Measurements from ENCODE around the gene C5orf34.

Gene C5orf34

DNA sequence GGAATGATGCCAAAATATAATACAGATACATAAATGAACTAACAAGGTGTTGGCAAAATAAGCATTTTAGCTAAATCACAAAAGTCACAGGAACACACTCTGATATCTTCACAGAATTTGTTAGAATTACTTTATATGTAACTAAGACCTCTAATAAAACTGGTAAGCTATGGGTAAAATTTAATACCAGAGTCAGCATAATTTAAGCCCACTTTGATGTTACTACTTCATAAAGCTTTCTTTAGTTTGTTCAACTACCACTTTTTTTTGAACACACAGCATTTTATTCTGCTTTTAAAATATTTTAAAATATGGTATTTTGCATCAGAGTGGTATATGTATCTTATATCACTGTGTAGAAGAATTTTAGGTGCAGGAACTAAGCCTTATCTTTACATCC is 22.0 kb upstream of the C5orf34 start:
- Histone ChIP-seq H2BK15ac (ENCODE audit: low read length) (no peak overlapping the region), H2BK120ac (ENCODE audit: low read depth, low read length) (no peak overlapping the region), H2BK12ac (ENCODE audit: low read length) (no peak overlapping the region), H3K27ac (replicated peaks; ENCODE audit: low read length) (no peak overlapping the region), H3K9ac (ENCODE audit: low read depth, low read length, poor library complexity) (no peak overlapping the region), H3K4me3 (ENCODE audit: low read length in 2 of 2) (no peak overlapping the region), H3K23ac (ENCODE audit: low read depth, low read length, poor library complexity) (no peak overlapping the region), H3K36me3 (replicated peaks in 1 of 2; ENCODE audit: control insufficient read depth in 2 of 2, insufficient read depth in 2 of 2, low read length in 2 of 2) (peaks cover 22 to 98% of the 10 kb centered on the region in 2 donors), H4K8ac (ENCODE audit: low read depth, low read length) (no peak overlapping the region), H2AK5ac (ENCODE audit: low read depth, low read length) (no peak overlapping the region), H3K27me3 (ENCODE audit: control insufficient read depth in 3 of 3, insufficient read depth in 3 of 3, low read depth in 1 of 3, low read length in 3 of 3) (no peaks in the 10 kb centered on the region), H3K18ac (ENCODE audit: low read length) (no peak overlapping the region), H3K4ac (ENCODE audit: low read length) (no peak overlapping the region), H3K9me3 (replicated peaks in 1 of 2; ENCODE audit: control insufficient read depth in 2 of 2, insufficient read depth in 1 of 2, low read depth in 1 of 2, low read length in 2 of 2) (peaks cover 0 to 3% of the 10 kb centered on the region in 2 donors), H3K79me1 (ENCODE audit: low read depth, low read length) (no peaks in the 10 kb centered on the region), H3K4me2 (ENCODE audit: insufficient read depth, low read length, poor library complexity, severe bottlenecking) (no peak overlapping the region), H3K4me1 (ENCODE audit: control insufficient read depth in 2 of 2, insufficient read depth in 1 of 2, low read depth in 1 of 2, low read length in 2 of 2) (no peaks in the 10 kb centered on the region), H3K14ac (ENCODE audit: low read length) (no peak overlapping the region), H2BK5ac (ENCODE audit: low read length) (no peak overlapping the region), H4K91ac (ENCODE audit: low read depth, low read length, poor library complexity) (no peak overlapping the region), H2AFZ (ENCODE audit: low read length) (no peak overlapping the region)
- DNase-seq (ENCODE audit: low spot score), result no peak

DNA sequence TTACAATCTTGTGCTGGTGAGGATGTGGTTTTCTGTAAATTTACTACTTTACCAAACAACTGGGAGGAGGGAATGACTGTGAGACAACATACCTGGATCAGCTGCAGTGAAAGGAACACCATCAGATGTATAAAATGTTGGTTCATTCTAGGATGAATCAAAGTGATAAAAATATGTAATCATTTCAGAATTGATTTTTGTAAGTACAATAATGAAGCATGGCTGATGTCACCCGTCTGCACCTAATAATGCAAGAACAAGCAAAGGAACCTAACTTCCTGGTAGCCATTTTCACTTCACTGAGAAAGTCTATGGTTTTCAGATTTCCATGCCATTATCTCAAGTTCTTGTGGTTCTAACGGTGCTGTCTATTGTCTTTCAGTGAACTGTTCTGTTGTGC is 18.7 kb upstream of the C5orf34 start:
- Histone ChIP-seq H2BK15ac (ENCODE audit: low read length) (no peak overlapping the region), H3K79me1 (ENCODE audit: low read depth, low read length) (no peaks in the 10 kb centered on the region), H3K4ac (ENCODE audit: low read length) (no peak overlapping the region), H3K9ac (ENCODE audit: low read depth, low read length, poor library complexity) (no peak overlapping the region), H2AFZ (ENCODE audit: low read length) (no peak overlapping the region), H3K4me3 (ENCODE audit: low read length in 2 of 2) (no peak overlapping the region), H3K4me1 (ENCODE audit: control insufficient read depth in 2 of 2, insufficient read depth in 1 of 2, low read depth in 1 of 2, low read length in 2 of 2) (no peaks in the 10 kb centered on the region), H3K36me3 (replicated peaks in 1 of 2; ENCODE audit: control insufficient read depth in 2 of 2, insufficient read depth in 2 of 2, low read length in 2 of 2) (peaks cover 21 to 100% of the 10 kb centered on the region in 2 donors), H3K4me2 (ENCODE audit: insufficient read depth, low read length, poor library complexity, severe bottlenecking) (no peak overlapping the region), H4K8ac (ENCODE audit: low read depth, low read length) (no peak overlapping the region), H2BK5ac (ENCODE audit: low read length) (no peak overlapping the region), H3K9me3 (replicated peaks in 1 of 2; ENCODE audit: control insufficient read depth in 2 of 2, insufficient read depth in 1 of 2, low read depth in 1 of 2, low read length in 2 of 2) (no peaks in the 10 kb centered on the region), H3K27me3 (ENCODE audit: control insufficient read depth in 3 of 3, insufficient read depth in 3 of 3, low read depth in 1 of 3, low read length in 3 of 3) (no peaks in the 10 kb centered on the region), H2AK5ac (ENCODE audit: low read depth, low read length) (no peak overlapping the region), H3K18ac (ENCODE audit: low read length) (no peak overlapping the region), H3K27ac (replicated peaks; ENCODE audit: low read length) (no peak overlapping the region), H4K91ac (ENCODE audit: low read depth, low read length, poor library complexity) (no peak overlapping the region), H2BK12ac (ENCODE audit: low read length) (no peak overlapping the region), H3K23ac (ENCODE audit: low read depth, low read length, poor library complexity) (no peak overlapping the region), H2BK120ac (ENCODE audit: low read depth, low read length) (no peak overlapping the region), H3K14ac (ENCODE audit: low read length) (no peak overlapping the region)
- WGBS, 2 donors (ENCODE audit: extremely low coverage in 2 of 2, insufficient read length in 2 of 2, insufficient replicate concordance in 1 of 2), result no CpG with 5 or more reads among the region's 2 CpGs
- no peak for DNase-seq (ENCODE audit: low spot score)

DNA sequence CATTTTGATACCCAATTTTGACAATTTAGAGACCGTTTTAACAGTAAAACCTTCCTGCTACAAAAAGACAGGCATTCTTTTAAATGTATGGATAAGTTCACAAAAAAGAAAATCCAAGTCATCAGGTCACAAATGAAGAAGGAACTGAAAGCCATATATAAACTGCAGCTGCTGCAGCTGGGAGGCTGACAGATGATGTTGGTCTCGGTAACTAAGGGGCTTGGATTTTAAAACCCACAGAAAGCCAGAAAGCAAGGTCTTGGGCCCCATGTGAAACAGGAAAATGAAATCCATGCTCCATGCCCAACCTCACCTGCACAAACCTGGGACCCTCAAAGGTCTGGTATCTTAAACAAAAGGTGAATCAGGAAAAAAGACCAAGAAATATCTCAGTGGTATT is 15.7 kb upstream of the C5orf34 start:
- Histone ChIP-seq H2BK120ac (ENCODE audit: low read depth, low read length) (no peak overlapping the region), H3K23ac (ENCODE audit: low read depth, low read length, poor library complexity) (no peak overlapping the region), H4K8ac (ENCODE audit: low read depth, low read length) (no peak overlapping the region), H4K91ac (ENCODE audit: low read depth, low read length, poor library complexity) (no peak overlapping the region), H3K4me2 (ENCODE audit: insufficient read depth, low read length, poor library complexity, severe bottlenecking) (no peak overlapping the region), H2BK12ac (ENCODE audit: low read length) (no peak overlapping the region), H3K79me1 (ENCODE audit: low read depth, low read length) (no peaks in the 10 kb centered on the region), H3K27me3 (ENCODE audit: control insufficient read depth in 3 of 3, insufficient read depth in 3 of 3, low read depth in 1 of 3, low read length in 3 of 3) (no peaks in the 10 kb centered on the region), H3K36me3 (replicated peaks in 1 of 2; ENCODE audit: control insufficient read depth in 2 of 2, insufficient read depth in 2 of 2, low read length in 2 of 2) (peaks cover 21 to 97% of the 10 kb centered on the region in 2 donors), H2BK5ac (ENCODE audit: low read length) (no peak overlapping the region), H3K27ac (replicated peaks; ENCODE audit: low read length) (no peak overlapping the region), H2BK15ac (ENCODE audit: low read length) (no peak overlapping the region), H3K4me1 (ENCODE audit: control insufficient read depth in 2 of 2, insufficient read depth in 1 of 2, low read depth in 1 of 2, low read length in 2 of 2) (no peaks in the 10 kb centered on the region), H3K4me3 (ENCODE audit: low read length in 2 of 2) (no peak overlapping the region), H2AK5ac (ENCODE audit: low read depth, low read length) (no peak overlapping the region), H3K9ac (ENCODE audit: low read depth, low read length, poor library complexity) (no peak overlapping the region), H2AFZ (ENCODE audit: low read length) (no peak overlapping the region), H3K9me3 (replicated peaks in 1 of 2; ENCODE audit: control insufficient read depth in 2 of 2, insufficient read depth in 1 of 2, low read depth in 1 of 2, low read length in 2 of 2) (no peaks in the 10 kb centered on the region), H3K4ac (ENCODE audit: low read length) (no peak overlapping the region), H3K18ac (ENCODE audit: low read length) (no peak overlapping the region), H3K14ac (ENCODE audit: low read length) (no peak overlapping the region)
- WGBS, 2 donors (ENCODE audit: extremely low coverage in 2 of 2, insufficient read length in 2 of 2, insufficient replicate concordance in 1 of 2), result no CpG with 5 or more reads among the region's 2 CpGs
- DNase-seq (ENCODE audit: low spot score), result no peak

DNA sequence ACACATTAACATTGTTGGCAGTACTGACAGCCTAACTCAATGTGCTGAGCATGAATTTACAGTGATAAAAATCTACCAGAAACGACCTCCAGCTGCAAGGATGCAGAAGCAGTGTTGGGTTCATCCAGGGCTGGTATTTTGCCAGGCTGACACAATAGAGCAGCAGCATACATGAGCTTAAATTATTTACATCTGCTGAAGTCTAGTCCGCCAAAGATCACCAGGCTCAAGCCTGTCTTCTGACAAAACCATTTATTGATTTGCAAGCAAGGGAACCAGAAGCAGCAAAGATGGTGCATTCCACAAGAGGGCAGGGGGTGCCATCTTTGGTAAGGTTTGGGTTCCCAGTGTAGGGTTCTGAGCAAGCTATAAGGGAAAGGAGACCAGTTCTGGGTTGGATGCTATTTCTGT is 8.7 kb upstream of the C5orf34 start:
- H4K8ac ChIP-seq (ENCODE audit: low read depth, low read length), result no peak overlapping the region
- H3K18ac ChIP-seq (ENCODE audit: low read length), result no peak overlapping the region
- H3K79me1 ChIP-seq (ENCODE audit: low read depth, low read length), result no peaks in the 10 kb centered on the region
- H3K23ac ChIP-seq (ENCODE audit: low read depth, low read length, poor library complexity), result no peak overlapping the region
- H2BK12ac ChIP-seq (ENCODE audit: low read length), result no peak overlapping the region
- no CpG with 5 or more reads among the region's 2 CpGs for WGBS, 2 donors (ENCODE audit: extremely low coverage in 2 of 2, insufficient read length in 2 of 2, insufficient replicate concordance in 1 of 2)
- H2AK5ac ChIP-seq (ENCODE audit: low read depth, low read length), result no peak overlapping the region
- no peaks in the 10 kb centered on the region for H3K4me1 ChIP-seq (ENCODE audit: control insufficient read depth in 2 of 2, insufficient read depth in 1 of 2, low read depth in 1 of 2, low read length in 2 of 2)
- no peak overlapping the region for H3K4me3 ChIP-seq (ENCODE audit: low read length in 2 of 2)
- no peaks in the 10 kb centered on the region for H3K27me3 ChIP-seq (ENCODE audit: control insufficient read depth in 3 of 3, insufficient read depth in 3 of 3, low read depth in 1 of 3, low read length in 3 of 3)
- H3K4me2 ChIP-seq (ENCODE audit: insufficient read depth, low read length, poor library complexity, severe bottlenecking), result no peak overlapping the region
- no peak overlapping the region for H2BK5ac ChIP-seq (ENCODE audit: low read length)
- DNase-seq (ENCODE audit: low spot score), result no peak
- H2BK120ac ChIP-seq (ENCODE audit: low read depth, low read length), result no peak overlapping the region
- no peak overlapping the region for H3K4ac ChIP-seq (ENCODE audit: low read length)
- H3K14ac ChIP-seq (ENCODE audit: low read length), result no peak overlapping the region
- peaks cover 15 to 54% of the 10 kb centered on the region in 2 donors for H3K36me3 ChIP-seq (replicated peaks in 1 of 2; ENCODE audit: control insufficient read depth in 2 of 2, insufficient read depth in 2 of 2, low read length in 2 of 2)
- H2BK15ac ChIP-seq (ENCODE audit: low read length), result no peak overlapping the region
- no peak overlapping the region for H2AFZ ChIP-seq (ENCODE audit: low read length)
- H3K9ac ChIP-seq (ENCODE audit: low read depth, low read length, poor library complexity), result no peak overlapping the region
- no peak overlapping the region for H4K91ac ChIP-seq (ENCODE audit: low read depth, low read length, poor library complexity)
- peaks cover 0 to 2% of the 10 kb centered on the region in 2 donors for H3K9me3 ChIP-seq (replicated peaks in 1 of 2; ENCODE audit: control insufficient read depth in 2 of 2, insufficient read depth in 1 of 2, low read depth in 1 of 2, low read length in 2 of 2)
- H3K27ac ChIP-seq (replicated peaks; ENCODE audit: low read length), result peak overlapping the region; percentile 29

Measured in neuronal stem cell (in vitro differentiated cells).